ENCODE data around the gene AIRE. TPM values are rescaled to one million over a fixed set of nuclear protein-coding genes. Genes with fewer than 3 reads are reported as not detected.

The AIRE gene
- total RNA-seq, 1 experiment from 2014 or later = 0.17 TPM

GRCh38 chr21:44313451-44313850 is 27.8 kb downstream of the AIRE start:
- Histone ChIP-seq H3K9ac (ENCODE audit: extremely low read depth, insufficient read length, low read length) (no peak overlapping the region), H4K20me1 (ENCODE audit: control insufficient read depth, insufficient read depth, insufficient read length) (no peaks in the 10 kb centered on the region), H4K5ac (ENCODE audit: insufficient read length, low read depth, low read length) (no peak overlapping the region), H3K27me3 (ENCODE audit: insufficient read depth, low read length) (no peaks in the 10 kb centered on the region), H2BK20ac (ENCODE audit: low read depth, low read length, poor library complexity, severe bottlenecking) (no peak overlapping the region), H3K27ac (ENCODE audit: insufficient read length, low read depth, low read length) (no peak overlapping the region), H3K14ac (ENCODE audit: insufficient read depth, low read length) (no peak overlapping the region), H3K4me2 (ENCODE audit: insufficient read depth, insufficient read length, low read length) (no peak overlapping the region), H3K4ac (ENCODE audit: low read depth, low read length) (no peak overlapping the region), H2AFZ (ENCODE audit: low read length) (no peak overlapping the region), H3K23me2 (ENCODE audit: insufficient read length, low read depth, low read length, poor library complexity, severe bottlenecking) (no peaks in the 10 kb centered on the region), H4K91ac (ENCODE audit: insufficient read length, low read depth, low read length) (no peak overlapping the region), H2BK12ac (ENCODE audit: insufficient read length, low read depth, low read length) (no peak overlapping the region), H3K9me3 (ENCODE audit: control insufficient read depth, low read depth, low read length) (no peaks in the 10 kb centered on the region), H3K4me1 (ENCODE audit: insufficient read depth, low read length) (no peaks in the 10 kb centered on the region), H2BK15ac (ENCODE audit: low read depth, low read length) (no peak overlapping the region), H2AK5ac (ENCODE audit: insufficient read length, low read length) (no peak overlapping the region), H2BK120ac (ENCODE audit: low read depth, low read length, poor library complexity, severe bottlenecking) (no peak overlapping the region), H3T11ph (ENCODE audit: low read length) (no peak overlapping the region), H3K79me2 (ENCODE audit: insufficient read depth, low read length) (no peaks in the 10 kb centered on the region), H3K56ac (ENCODE audit: insufficient read length, low read depth, low read length) (no peak overlapping the region), H4K8ac (replicated peaks; ENCODE audit: insufficient read length, low read depth, low read length) (no peak overlapping the region), H2BK5ac (ENCODE audit: insufficient read length, low read length) (no peak overlapping the region), H3K23ac (ENCODE audit: insufficient read length, low read depth, low read length) (no peak overlapping the region), H3K79me1 (ENCODE audit: insufficient read depth, low read depth, low read length, poor library complexity, severe bottlenecking) (no peaks in the 10 kb centered on the region), H3K18ac (ENCODE audit: insufficient read length, low read depth, low read length) (no peak overlapping the region)
- Mint-ChIP-seq H3K27me3 (ENCODE audit: low read depth) (no peaks in the 10 kb centered on the region), H3K4me3 (no peak overlapping the region), H3K36me3 (ENCODE audit: insufficient read depth in 1 of 3, low read depth in 3 of 3) (peaks cover 8 to 24% (median 21%) of the 10 kb centered on the region in 3 experiments), H3K27ac (no peak overlapping the region), H3K4me1 (peaks cover 2 to 4% of the 10 kb centered on the region in 2 experiments; a peak in 2 of 4 replicates), H3K9me3 (no peaks in the 10 kb centered on the region)
- no CpG with 5 or more reads among the region's 13 CpGs for WGBS (ENCODE audit: extremely low coverage, insufficient read length, low lambda C conversion rate)
- DNase-seq = no peak
- no peak for TF ChIP-seq CTCF (conservative IDR thresholded peaks at IDR 0.05)
